A673 (cell line): ENCODE data around the gene BSN. TPM values are rescaled to one million over a fixed set of nuclear protein-coding genes. Genes with fewer than 3 reads are reported as not detected.

Experiments
- BruUV-seq: library from RNA; stranded (reverse); fragments of 400-500 nt; replicated peaks from 2 replicates; lab custom pipeline; 2021; lab: Mats Ljungman, UMichigan
- CTCF ChIA-PET: fragments of 300-600 bp; sonication (Branson Sonifier 250); formaldehyde crosslinking; loops from one replicate; lab custom pipeline; 2022; ENCODE audit warnings: antibody characterized with exemption; lab: Charles Lee
- POLR2A ChIA-PET: fragments of 300-600 bp; sonication (Branson Sonifier 250); formaldehyde crosslinking; loops from one replicate; lab custom pipeline; 2022; ENCODE audit warnings: antibody characterized with exemption; ENCODE audit not compliant: low non-redundant PET; lab: Charles Lee
- DNase-seq: peaks from one replicate; pipeline ENCODE4 v3.0.0-alpha.2; 2015; ENCODE audit warnings: low spot score
- H3K27ac ChIP-seq: fragments of 200-600 bp; sonication (generic); 2 replicates; pipeline ENCODE4 v1.5.1; 2016; ENCODE audit warnings: mixed run types, low read depth, mild to moderate bottlenecking, mixed read lengths, antibody characterized with exemption, low read length; ENCODE audit not compliant: poor library complexity, severe bottlenecking
- H3K27me3 ChIP-seq: fragments of 200-600 bp; sonication (generic); replicated peaks from 2 replicates; pipeline ENCODE4 v1.6.1; 2017; ENCODE audit warnings: mixed run types, low read depth, mild to moderate bottlenecking, mixed read lengths, antibody characterized with exemption, low read length; ENCODE audit not compliant: insufficient read depth, poor library complexity
- H3K36me3 ChIP-seq: fragments of 200-600 bp; sonication (generic); 2 replicates; pipeline ENCODE4 v1.6.1; 2016; ENCODE audit warnings: mixed run types, mild to moderate bottlenecking, mixed read lengths, antibody characterized with exemption, low read length; ENCODE audit not compliant: insufficient read depth, poor library complexity, severe bottlenecking
- H3K4me1 ChIP-seq: fragments of 200-600 bp; sonication (generic); 2 replicates; pipeline ENCODE4 v1.6.1; 2017; ENCODE audit warnings: mixed run types, mild to moderate bottlenecking, mixed read lengths, antibody characterized with exemption, low read length; ENCODE audit not compliant: insufficient read depth, poor library complexity, severe bottlenecking
- H3K4me3 ChIP-seq: fragments of 200-600 bp; sonication (generic); 2 replicates; pipeline ENCODE4 v1.5.1; 2016; ENCODE audit warnings: low read depth, mixed run types, mild to moderate bottlenecking, mixed read lengths, low read length; ENCODE audit not compliant: poor library complexity, severe bottlenecking
- H3K9me3 ChIP-seq: fragments of 200-600 bp; sonication (generic); 2 replicates; pipeline ENCODE4 v1.6.1; 2016; ENCODE audit warnings: mixed run types, low read depth, mild to moderate bottlenecking, mixed read lengths, antibody characterized with exemption, low read length; ENCODE audit not compliant: poor library complexity, severe bottlenecking
- EZH2 ChIP-seq: fragments of 200-600 bp; sonication (generic); IDR thresholded peaks from 2 replicates; pipeline ENCODE4 v1.6.1; 2017; ENCODE audit warnings: borderline replicate concordance, low read depth, mild to moderate bottlenecking, mixed read lengths, antibody characterized with exemption, low read length; ENCODE audit not compliant: poor library complexity, severe bottlenecking
- intact Hi-C: fragments of 100-400 bp; cut with micrococcal nuclease; formaldehyde crosslinking; loops from one replicate; pipeline ENCODE4 v1.10.0; 2022; ENCODE audit not compliant: unreplicated experiment
- total RNA-seq: library from RNA; stranded (reverse); gene quantifications from 2 replicates; pipeline ENCODE4 v1.2.3, GENCODE V29; 2021
- TF ChIP-seq, protein P1 (sequence below): fragments of 300-800, 200-600 bp; sonication (generic); conservative IDR thresholded peaks from 2 replicates; pipeline ENCODE4 v1.5.1; 2017; ENCODE audit warnings: low read depth, mild to moderate bottlenecking, antibody characterized with exemption, low read length, moderate library complexity, mixed read lengths

The BSN gene
- total RNA-seq, 1 experiment from 2014 or later = 1.4 TPM

DNA sequence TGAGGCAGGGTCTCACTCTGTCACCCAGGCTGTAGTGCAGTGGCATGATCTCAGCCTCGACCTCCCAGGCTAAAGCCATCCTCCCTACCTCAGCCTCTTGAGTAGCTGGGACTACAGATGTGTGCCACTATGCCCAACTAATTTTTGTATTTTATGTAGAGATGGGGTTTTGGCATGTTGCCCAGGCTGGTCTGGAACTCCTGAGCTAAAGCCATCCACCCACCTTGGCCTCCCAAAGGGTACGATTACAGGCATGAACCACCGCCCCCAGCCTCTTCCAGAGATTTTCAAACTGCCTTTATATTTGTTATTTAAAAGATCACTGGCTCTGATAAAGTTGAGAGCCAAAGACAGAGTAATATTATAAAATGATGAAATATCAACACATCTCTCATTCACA lies 37.3 kb downstream of the BSN start:
- no peak for DNase-seq
- H3K4me1 ChIP-seq = no peaks in the 10 kb centered on the region
- POLR2A ChIA-PET = no interaction called here
- TF ChIP-seq, protein P1, sequence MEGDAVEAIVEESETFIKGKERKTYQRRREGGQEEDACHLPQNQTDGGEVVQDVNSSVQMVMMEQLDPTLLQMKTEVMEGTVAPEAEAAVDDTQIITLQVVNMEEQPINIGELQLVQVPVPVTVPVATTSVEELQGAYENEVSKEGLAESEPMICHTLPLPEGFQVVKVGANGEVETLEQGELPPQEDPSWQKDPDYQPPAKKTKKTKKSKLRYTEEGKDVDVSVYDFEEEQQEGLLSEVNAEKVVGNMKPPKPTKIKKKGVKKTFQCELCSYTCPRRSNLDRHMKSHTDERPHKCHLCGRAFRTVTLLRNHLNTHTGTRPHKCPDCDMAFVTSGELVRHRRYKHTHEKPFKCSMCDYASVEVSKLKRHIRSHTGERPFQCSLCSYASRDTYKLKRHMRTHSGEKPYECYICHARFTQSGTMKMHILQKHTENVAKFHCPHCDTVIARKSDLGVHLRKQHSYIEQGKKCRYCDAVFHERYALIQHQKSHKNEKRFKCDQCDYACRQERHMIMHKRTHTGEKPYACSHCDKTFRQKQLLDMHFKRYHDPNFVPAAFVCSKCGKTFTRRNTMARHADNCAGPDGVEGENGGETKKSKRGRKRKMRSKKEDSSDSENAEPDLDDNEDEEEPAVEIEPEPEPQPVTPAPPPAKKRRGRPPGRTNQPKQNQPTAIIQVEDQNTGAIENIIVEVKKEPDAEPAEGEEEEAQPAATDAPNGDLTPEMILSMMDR = no peak
- TF ChIP-seq EZH2 = no peak
- H3K27me3 ChIP-seq = no peaks in the 10 kb centered on the region
- H3K27ac ChIP-seq = no peak overlapping the region
- no TSS peak for BruUV-seq
- intact Hi-C loops = no loop called here
- H3K9me3 ChIP-seq = no peaks in the 10 kb centered on the region
- no peaks in the 10 kb centered on the region for H3K36me3 ChIP-seq
- CTCF ChIA-PET = no interaction called here
- no peak overlapping the region for H3K4me3 ChIP-seq

DNA sequence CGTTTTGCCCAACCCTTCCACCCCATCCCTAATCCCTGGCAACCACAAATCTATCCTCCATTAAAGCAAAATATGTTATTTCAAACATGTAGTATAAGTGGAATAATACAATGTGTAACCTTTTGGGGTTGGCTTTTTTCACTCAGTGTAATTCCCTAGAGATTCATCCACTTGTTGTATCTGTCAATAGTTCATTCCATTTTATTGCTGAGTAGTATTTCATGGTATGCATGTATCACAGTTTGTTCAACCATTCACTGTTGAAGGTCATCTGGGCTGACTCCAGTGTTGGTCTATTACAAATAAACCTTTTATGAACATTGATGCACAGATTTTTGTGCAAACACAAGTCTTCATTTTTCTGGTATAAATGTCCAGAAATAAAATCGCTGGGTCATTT lies 38.8 kb downstream of the BSN start:
- BruUV-seq = no TSS peak
- Histone ChIP-seq H3K36me3 (no peaks in the 10 kb centered on the region), H3K27ac (no peak overlapping the region), H3K4me3 (no peak overlapping the region), H3K9me3 (no peaks in the 10 kb centered on the region), H3K27me3 (no peaks in the 10 kb centered on the region), H3K4me1 (no peaks in the 10 kb centered on the region)
- ChIA-PET POLR2A (no interaction called here), CTCF (no interaction called here)
- DNase-seq = no peak
- intact Hi-C loops = no loop called here
- TF ChIP-seq, protein P1 = no peak
- TF ChIP-seq EZH2 = no peak

DNA sequence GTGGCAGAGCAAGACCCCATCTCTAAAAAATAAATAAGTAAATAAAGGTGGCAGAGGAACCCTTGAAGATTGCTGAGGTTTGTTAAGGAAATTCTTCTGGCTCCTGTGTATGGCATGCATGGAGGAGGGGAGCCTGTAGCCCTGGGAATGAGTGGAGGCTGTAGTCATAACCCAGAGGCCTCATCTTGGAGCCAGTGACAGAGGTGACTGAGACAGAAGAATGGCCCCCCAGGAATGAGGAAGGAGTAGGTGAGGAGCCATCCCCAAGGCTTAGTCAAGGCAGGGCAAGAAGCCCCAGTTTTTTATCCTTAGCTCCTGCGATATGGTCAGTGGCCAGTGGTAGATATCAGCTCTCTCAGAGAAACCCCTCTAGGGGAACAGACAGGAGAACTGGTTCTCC lies 46.5 kb downstream of the BSN start:
- no peak for TF ChIP-seq EZH2
- TF ChIP-seq, protein P1 = no peak
- Histone ChIP-seq H3K36me3 (no peaks in the 10 kb centered on the region), H3K27me3 (no peaks in the 10 kb centered on the region), H3K4me3 (no peak overlapping the region), H3K9me3 (no peaks in the 10 kb centered on the region), H3K4me1 (no peaks in the 10 kb centered on the region), H3K27ac (no peak overlapping the region)
- no peak for DNase-seq
- intact Hi-C loops = no loop called here
- BruUV-seq = no TSS peak
- ChIA-PET POLR2A (interaction anchor here (0.5 kb wide), 1 partner anchor 192 kb away, joined by 3 read pairs; no protein-coding TSS in a partner anchor), CTCF (interaction anchor here (0.6 kb wide), 1 partner anchor 361 kb away, joined by 3 read pairs; no protein-coding TSS in a partner anchor)
